Measurements from ENCODE around the gene RER1.

- no peak for TF ChIP-seq CTCF (conservative IDR thresholded peaks at IDR 0.05)
- no peak for TF ChIP-seq ZFX (IDR thresholded peaks at IDR 0.05)
Measured at GRCh38 chr1:2353551-2354438, 37.8 kb upstream of the RER1 start.

Measured in C4-2B (cell line).